AG08395 (cell line): Measurements from ENCODE around the gene STPG3.

Source experiments
- DNase-seq: peaks from one replicate; pipeline ENCODE4 v3.0.0; 2012; ENCODE audit warnings: mixed read lengths, low spot score

STPG3 gene

GRCh38 chr9:137302118-137302448, 51.0 kb downstream of the STPG3 start, which contains the start of gene NRARP:
Gene NRARP (minus strand): TSS chr9:137302271. CDS start chr9:137301928, 343 bp downstream.
- peak; percentile 83 for DNase-seq

- peak; percentile 77 for DNase-seq
These were observed 51.5 kb downstream of the STPG3 start for GRCh38 chr9:137302449-137303150.
